H1 (cell line): ENCODE measurements around the gene NMB. TPM values are rescaled to one million over a fixed set of nuclear protein-coding genes. Genes with fewer than 3 reads are reported as not detected.

ENCODE experiments used
- CTCF ChIA-PET: fragments of 300-600 bp; sonication (Branson Sonifier 250); formaldehyde crosslinking; loops from one replicate; lab custom pipeline; 2021; ENCODE audit not compliant: partially characterized antibody; lab: Charles Lee
- POLR2A ChIA-PET: fragments of 300-600 bp; sonication (Branson Sonifier 250); formaldehyde crosslinking; loops from one replicate; lab custom pipeline; 2021; ENCODE audit warnings: inconsistent platforms; ENCODE audit not compliant: partially characterized antibody; lab: Charles Lee
- DNase-seq, 2 experiments: peaks; one replicate each; pipeline versions ENCODE4 v3.0.0 to v3.0.0-alpha.2; 2010 to 2022; ENCODE audit warnings: low spot score in 2 of 2, low read depth in 1 of 2, mixed read lengths in 1 of 2
- FAIRE-seq: peaks from 2 replicates; lab custom pipeline; 2011; peaks lifted over from hg19 to GRCh38; lab: Jason Lieb, UNC
- H2AFZ ChIP-seq: 2 replicates; pipeline ENCODE4 v1.8.1; 2012; ENCODE audit warnings: low read length, inconsistent platforms
- H2AK5ac ChIP-seq: 2 replicates; pipeline ENCODE4 v1.6.1; 2013; ENCODE audit warnings: low read depth, low read length
- H2BK120ac ChIP-seq: replicated peaks from 2 replicates; pipeline ENCODE3; 2013; ENCODE audit warnings: low read depth, low read length, inconsistent platforms
- H2BK12ac ChIP-seq: 2 replicates; pipeline ENCODE4 v1.6.1; 2013; ENCODE audit warnings: low read depth, low read length
- H2BK15ac ChIP-seq: 2 replicates; pipeline ENCODE4 v1.6.1; 2013; ENCODE audit warnings: low read length
- H2BK20ac ChIP-seq: 2 replicates; pipeline ENCODE4 v1.6.1; 2013; ENCODE audit warnings: low read length
- H2BK5ac ChIP-seq: 2 replicates; pipeline ENCODE4 v1.6.1; 2013; ENCODE audit warnings: low read depth, low read length
- H3K14ac ChIP-seq: 2 replicates; pipeline ENCODE4 v1.6.1; 2013; ENCODE audit warnings: inconsistent platforms; ENCODE audit not compliant: insufficient read length
- H3K18ac ChIP-seq: 2 replicates; pipeline ENCODE4 v1.6.1; 2013; ENCODE audit warnings: low read length; ENCODE audit errors: extremely low read depth
- H3K23ac ChIP-seq: 2 replicates; pipeline ENCODE4 v1.6.1; 2013; ENCODE audit warnings: inconsistent platforms; ENCODE audit not compliant: insufficient read length
- H3K23me2 ChIP-seq: 2 replicates; pipeline ENCODE4 v1.6.1; 2013; ENCODE audit warnings: low read depth, low read length
- H3K27ac ChIP-seq: 2 replicates; pipeline ENCODE4 v1.6.1; 2011; ENCODE audit warnings: low read depth, low read length, inconsistent platforms
- H3K27me3 ChIP-seq, 4 experiments: replicated peaks in 1 of 4; 1 replicate in 1 of 4; 2 replicates in 3 of 4; pipeline versions ENCODE4 v1.6.1 to v1.8.1; 2011 to 2013; ENCODE audit warnings: low read length in 3 of 4, mild to moderate bottlenecking in 3 of 4, inconsistent platforms in 2 of 4, mixed read lengths in 2 of 4, moderate library complexity in 1 of 4; ENCODE audit not compliant: control insufficient read depth in 3 of 4, insufficient read depth in 3 of 4; ENCODE audit errors: extremely low read depth in 1 of 4
- H3K36me3 ChIP-seq, 4 experiments: 2 replicates each; pipeline versions ENCODE4 v1.6.1 to v1.8.1; 2011 to 2013; ENCODE audit warnings: mild to moderate bottlenecking in 4 of 4, low read length in 3 of 4, moderate library complexity in 2 of 4, control low read depth in 1 of 4, inconsistent platforms in 1 of 4; ENCODE audit not compliant: insufficient read depth in 4 of 4, control insufficient read depth in 2 of 4
- H3K4ac ChIP-seq: replicated peaks from 2 replicates; pipeline ENCODE3; 2013; ENCODE audit warnings: low read length, low read depth, mixed read lengths, inconsistent platforms; ENCODE audit not compliant: insufficient read length
- H3K4me1 ChIP-seq, 4 experiments: replicated peaks in 1 of 4; 1 replicate in 1 of 4; 2 replicates in 3 of 4; pipeline versions ENCODE4 v1.6.1 to v1.8.1; 2011 to 2013; ENCODE audit warnings: low read length in 3 of 4, inconsistent platforms in 2 of 4, mixed read lengths in 1 of 4; ENCODE audit not compliant: insufficient read depth in 4 of 4, control insufficient read depth in 3 of 4
- H3K4me2 ChIP-seq, 2 experiments: 2 replicates each; pipeline versions ENCODE4 v1.6.1 to v1.8.1; 2011 to 2013; ENCODE audit warnings: low read depth in 2 of 2, low read length in 2 of 2, control low read depth in 1 of 2, inconsistent platforms in 1 of 2, mild to moderate bottlenecking in 1 of 2; ENCODE audit not compliant: insufficient read depth in 1 of 2
- H3K4me3 ChIP-seq, 4 experiments: fragments of 200-600, 300-600 bp in 1 of 4; sonication (generic), shearing (Covaris generic), sonication (Bioruptor Twin) in 1 of 4; 2 replicates each; pipeline versions ENCODE4 v1.5.1 to v1.8.1; 2011 to 2016; ENCODE audit warnings: low read length in 4 of 4, low read depth in 3 of 4, control low read depth in 2 of 4, inconsistent platforms in 2 of 4, mild to moderate bottlenecking in 2 of 4, mixed read lengths in 1 of 4, moderate library complexity in 1 of 4; ENCODE audit not compliant: insufficient read depth in 2 of 4; ENCODE audit errors: extremely low read depth in 1 of 4
- H3K56ac ChIP-seq: replicated peaks from 2 replicates; pipeline ENCODE3; 2013; ENCODE audit warnings: low read depth, mild to moderate bottlenecking, mixed read lengths, low read length, inconsistent platforms; ENCODE audit not compliant: insufficient read length
- H3K79me1 ChIP-seq: 2 replicates; pipeline ENCODE4 v1.6.1; 2013; ENCODE audit warnings: low read depth, low read length, control low read depth
- H3K79me2 ChIP-seq, 2 experiments: 2 replicates each; pipeline versions ENCODE4 v1.6.1 to v1.8.1; 2012 to 2013; ENCODE audit warnings: low read length in 2 of 2, mild to moderate bottlenecking in 2 of 2, inconsistent platforms in 1 of 2; ENCODE audit not compliant: insufficient read depth in 2 of 2, control insufficient read depth in 1 of 2
- H3K9ac ChIP-seq, 4 experiments: replicated peaks in 1 of 4; 1 replicate in 1 of 4; 2 replicates in 3 of 4; pipeline versions ENCODE4 v1.6.1 to v1.8.1; 2011 to 2013; ENCODE audit warnings: low read depth in 3 of 4, low read length in 3 of 4, control low read depth in 2 of 4, mild to moderate bottlenecking in 2 of 4, moderate library complexity in 2 of 4, inconsistent platforms in 1 of 4; ENCODE audit errors: extremely low read depth in 1 of 4
- H3K9me3 ChIP-seq, 2 experiments: 2 replicates each; pipeline versions ENCODE4 v1.6.1 to v1.8.1; 2012 to 2013; ENCODE audit warnings: mild to moderate bottlenecking in 2 of 2, moderate library complexity in 2 of 2, control low read depth in 1 of 2, inconsistent platforms in 1 of 2, low read depth in 1 of 2, low read length in 1 of 2, mixed read lengths in 1 of 2; ENCODE audit not compliant: insufficient read depth in 2 of 2
- H4K20me1 ChIP-seq, 2 experiments: replicated peaks in 1 of 2; 2 replicates each; pipeline versions ENCODE3 to v1.8.1; 2011 to 2013; ENCODE audit warnings: inconsistent platforms in 2 of 2, low read length in 2 of 2, mild to moderate bottlenecking in 1 of 2; ENCODE audit not compliant: insufficient read depth in 2 of 2, control insufficient read depth in 1 of 2
- H4K5ac ChIP-seq: 2 replicates; pipeline ENCODE4 v1.6.1; 2013; ENCODE audit warnings: low read length, low read depth, mixed read lengths, inconsistent platforms; ENCODE audit not compliant: insufficient read length
- H4K8ac ChIP-seq: 2 replicates; pipeline ENCODE4 v1.8.0; 2013; ENCODE audit warnings: mild to moderate bottlenecking, moderate library complexity, low read length, inconsistent platforms; ENCODE audit not compliant: insufficient read depth; ENCODE audit errors: extremely low read depth
- H4K91ac ChIP-seq: replicated peaks from 2 replicates; pipeline ENCODE3; 2013; ENCODE audit warnings: low read length, mixed read lengths, inconsistent platforms; ENCODE audit not compliant: insufficient read length
- CTBP2 ChIP-seq: IDR thresholded peaks from 2 replicates; pipeline ENCODE4 v1.7.0; 2011; ENCODE audit warnings: borderline replicate concordance, mild to moderate bottlenecking, moderate library complexity, mixed read lengths, low read length; ENCODE audit not compliant: insufficient read depth, insufficient read length
- GABPA ChIP-seq: IDR thresholded peaks from 2 replicates; pipeline ENCODE4 v1.6.1; 2011; ENCODE audit warnings: mild to moderate bottlenecking, low read length, moderate library complexity, borderline replicate concordance; ENCODE audit not compliant: insufficient read depth
- HDAC6 ChIP-seq: IDR thresholded peaks from one replicate; pipeline ENCODE4 v1.7.1; 2012; ENCODE audit warnings: low read depth, mild to moderate bottlenecking, inconsistent platforms, low read length, moderate library complexity
- KDM1A ChIP-seq: fragments of 200-600, 300-600 bp; sonication (generic); IDR thresholded peaks from 2 replicates; pipeline ENCODE4 v1.7.1; 2016; ENCODE audit warnings: mild to moderate bottlenecking, low read length, borderline replicate concordance
- NANOG ChIP-seq: IDR thresholded peaks from 2 replicates; pipeline ENCODE4 v1.6.1; 2011; ENCODE audit warnings: low read length, low read depth, mild to moderate bottlenecking, inconsistent platforms; ENCODE audit not compliant: insufficient read depth, poor library complexity, severe bottlenecking
- NRF1 ChIP-seq: IDR thresholded peaks from 2 replicates; pipeline ENCODE4 v1.6.1; 2011; ENCODE audit warnings: mild to moderate bottlenecking, low read depth, low read length, improper control_type of control experiment
- RAD21 ChIP-seq, 2 experiments: IDR thresholded peaks in 1 of 2; conservative IDR thresholded peaks in 1 of 2; 2 replicates each; pipeline ENCODE4 v1.6.1; 2011; ENCODE audit warnings: low read depth in 2 of 2, low read length in 2 of 2, improper control_type of control experiment in 1 of 2, inconsistent platforms in 1 of 2, mild to moderate bottlenecking in 1 of 2, moderate library complexity in 1 of 2
- whole genome bisulfite sequencing, 2 experiments: shearing (Covaris generic) in 1 of 2; methylation state at CpG; one replicate each; pipeline versions ENCODE4 v1.1.6 to v1.1.7; 2013 to 2015; ENCODE audit warnings: low lambda C conversion rate in 2 of 2, mixed read lengths in 2 of 2, inconsistent platforms in 1 of 2, low coverage in 1 of 2, missing lambda C conversion rate in 1 of 2; ENCODE audit not compliant: insufficient replicate concordance in 2 of 2, insufficient coverage in 1 of 2, insufficient read length in 1 of 2; ENCODE audit errors: extremely low coverage in 1 of 2, missing lambda C conversion rate in 1 of 2; 5-methylcytosine and 5-hydroxymethylcytosine counted together
- polyA plus RNA-seq, 7 experiments: library from polyadenylated mRNA; depleted of rRNA in 3 of 7; stranded (reverse) in 5 of 7; unstranded in 2 of 7; fragments of >200 nt in 5 of 7; fragments of 200-250 nt in 2 of 7; gene quantifications; 1 replicate in 5 of 7; 2 replicates in 1 of 7; 4 replicates in 1 of 7; pipeline versions ENCODE4 v1.2.1 to v1.2.3, GENCODE V29; 2011 to 2013; ENCODE audit warnings: missing spikeins in 2 of 7, mixed read lengths in 2 of 7
- total RNA-seq: library from RNA; stranded (reverse); fragmentation: NEBNext Ultra II Directional; extraction: Animal tissue kit (Norgen Biotek cat#: 25700); gene quantifications from 2 replicates; pipeline ENCODE4 v1.2.1, GENCODE V29; 2021

NMB gene
- total and polyA plus RNA-seq, 2 of the 8 experiments (the other 6 are each of a cell fraction or from before 2014, with no cell fraction given): 9.3 to 13.6 TPM

DNA sequence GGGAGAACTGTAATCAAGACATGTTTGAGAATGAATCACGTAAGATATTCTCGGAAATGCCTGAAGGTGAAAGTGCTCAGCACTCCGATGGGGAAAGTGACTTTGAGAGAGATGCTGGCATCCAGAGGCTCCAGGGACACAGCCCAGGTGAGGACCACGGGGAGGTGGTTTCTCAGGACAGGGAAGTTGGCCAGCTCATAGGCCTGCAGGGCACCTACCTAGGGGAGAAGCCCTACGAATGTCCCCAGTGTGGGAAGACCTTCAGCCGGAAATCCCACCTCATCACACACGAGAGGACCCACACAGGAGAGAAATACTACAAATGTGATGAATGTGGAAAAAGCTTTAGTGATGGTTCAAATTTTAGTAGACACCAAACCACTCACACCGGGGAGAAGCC is 37.4 kb downstream of the NMB start:
- Histone ChIP-seq H3K23ac (no peak overlapping the region), H3K23me2 (no peaks in the 10 kb centered on the region), H2AFZ (no peak overlapping the region), H3K27me3 (no peaks in the 10 kb centered on the region; a peak in 1 of 7 replicates), H4K91ac (no peak overlapping the region), H2BK120ac (no peak overlapping the region), H2AK5ac (no peak overlapping the region), H3K79me2 (peaks cover 3 to 39% of the 10 kb centered on the region in 2 experiments; a peak in 3 of 4 replicates), H2BK5ac (no peak overlapping the region), H3K14ac (no peak overlapping the region), H3K4me3 (peak overlapping the region in 1 of 4 experiments; percentile 2; a peak in 1 of 8 replicates), H4K5ac (no peak overlapping the region), H3K27ac (no peak overlapping the region), H3K9me3 (peaks cover 31 to 38% of the 10 kb centered on the region in 2 experiments), H3K56ac (no peak overlapping the region), H3K4me1 (no peaks in the 10 kb centered on the region), H4K8ac (no peak overlapping the region), H2BK20ac (no peak overlapping the region), H3K4ac (no peak overlapping the region), H3K9ac (no peak overlapping the region), H3K4me2 (no peak overlapping the region), H2BK12ac (no peak overlapping the region), H3K36me3 (peaks cover 22 to 51% (median 24%) of the 10 kb centered on the region in 4 experiments), H3K79me1 (peaks cover 6% of the 10 kb centered on the region), H2BK15ac (no peak overlapping the region), H4K20me1 (peaks cover 0 to 5% of the 10 kb centered on the region in 2 experiments), H3K18ac (no peak overlapping the region)
- 96% methylated on average over 8 of the region's 8 CpGs; no CpG with 5 or more reads in 1 of the 2 experiments for WGBS, 2 experiments
- ChIA-PET CTCF (interaction anchor here (0.7 to 6.2 kb wide), 6 partner anchors 9 to 34 kb away, joined by 3 to 51 read pairs (median 6); partner anchors contain the start of gene ZSCAN2), POLR2A (interaction anchor here (0.8 to 12.3 kb wide), 7 partner anchors 8 to 33 kb away, joined by 3 to 176 read pairs (median 6); partner anchors contain the start of genes WDR73 and ZSCAN2)
- FAIRE-seq (no peak), DNase-seq (no peak)
- TF ChIP-seq GABPA: no peak
- TF ChIP-seq CTBP2: no peak
- no peak for TF ChIP-seq NANOG
- TF ChIP-seq HDAC6: no peak
- no peak for TF ChIP-seq NRF1
- no peak for TF ChIP-seq KDM1A
- TF ChIP-seq RAD21 (IDR thresholded peaks at IDR 0.05 in 1 of 2, conservative IDR thresholded peaks at IDR 0.05 in 1 of 2; ENCODE audit: low read depth in 2 of 2, low read length in 2 of 2): no peak
